HG02588 (cell line): ENCODE results near the gene ELFN1.

ENCODE experiments used
- ATAC-seq: cut with Tn5 transposase; IDR thresholded peaks from one replicate; pipeline ENCODE4 v1.9.1; 2021; ENCODE audit warnings: mild to moderate bottlenecking, moderate library complexity; ENCODE audit not compliant: unreplicated experiment

Gene ELFN1

GRCh38 chr7:1641661-1642260 is 28.3 kb upstream of the ELFN1 start:
- no peak for ATAC-seq

DNA sequence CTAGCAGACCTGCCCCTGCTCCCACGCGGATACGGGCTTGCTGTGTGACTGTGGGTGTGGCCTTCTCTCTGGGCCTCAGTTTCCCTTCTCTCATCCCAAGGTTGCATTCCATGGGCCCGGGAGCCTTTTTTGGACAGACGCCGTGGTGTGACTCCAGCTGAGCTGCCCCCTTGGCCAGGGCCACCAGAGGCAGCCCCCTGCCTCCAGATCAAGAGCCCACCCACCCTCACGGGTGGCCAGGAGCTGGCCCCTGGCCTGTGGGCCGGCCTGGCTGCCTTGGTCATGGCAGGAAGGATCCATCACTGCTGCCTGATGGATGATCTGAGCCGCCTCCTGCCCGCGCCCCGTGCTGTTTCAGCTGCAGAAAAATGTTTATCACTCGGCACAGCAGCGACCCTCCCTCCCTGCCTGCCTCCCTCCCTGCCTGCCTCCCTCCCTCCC is 27.8 kb upstream of the ELFN1 start:
- no peak for ATAC-seq

DNA sequence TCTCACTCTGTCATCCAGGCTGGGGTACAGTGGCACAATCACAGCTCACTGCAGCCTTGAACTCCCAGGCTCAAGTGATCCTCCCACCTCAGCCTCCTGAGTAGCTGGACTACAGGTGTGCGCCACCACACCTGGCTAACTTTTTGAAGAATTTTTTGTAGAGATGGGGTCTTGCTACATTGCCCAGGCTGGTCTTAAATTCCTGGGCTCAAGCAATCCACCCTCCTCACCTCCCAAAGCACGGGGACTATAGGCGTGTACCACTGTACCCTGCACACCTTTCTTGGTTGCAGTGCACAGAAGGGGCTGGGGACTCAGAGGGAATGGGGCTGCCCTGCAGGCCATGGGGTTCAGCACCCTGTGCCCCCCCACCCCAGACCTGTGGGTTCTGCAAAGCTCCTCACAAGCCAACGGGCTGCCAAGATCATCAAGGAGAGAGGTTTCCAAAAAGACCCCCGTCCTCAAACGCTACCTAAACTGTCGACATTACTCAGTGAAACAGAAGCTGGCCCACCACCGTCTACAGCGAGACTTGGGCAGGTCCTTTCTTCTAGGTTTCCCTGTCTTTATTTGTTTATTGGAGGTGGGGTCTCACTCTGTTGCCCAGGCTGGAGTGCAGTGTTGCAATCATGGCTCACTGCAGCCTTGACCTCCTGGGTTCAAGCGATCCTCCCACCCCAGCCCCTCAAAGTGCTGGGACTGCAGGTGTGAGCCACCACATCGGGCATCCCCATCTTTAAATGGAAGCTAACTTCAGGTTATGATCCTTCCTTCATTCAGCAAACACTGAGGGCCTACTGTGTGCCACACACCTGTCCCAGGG is 26.6 kb upstream of the ELFN1 start:
- no peak for ATAC-seq

GRCh38 chr7:1644341-1645070 is 25.6 kb upstream of the ELFN1 start:
- no peak for ATAC-seq

GRCh38 chr7:1645071-1645409 is 25.0 kb upstream of the ELFN1 start:
- no peak for ATAC-seq

DNA sequence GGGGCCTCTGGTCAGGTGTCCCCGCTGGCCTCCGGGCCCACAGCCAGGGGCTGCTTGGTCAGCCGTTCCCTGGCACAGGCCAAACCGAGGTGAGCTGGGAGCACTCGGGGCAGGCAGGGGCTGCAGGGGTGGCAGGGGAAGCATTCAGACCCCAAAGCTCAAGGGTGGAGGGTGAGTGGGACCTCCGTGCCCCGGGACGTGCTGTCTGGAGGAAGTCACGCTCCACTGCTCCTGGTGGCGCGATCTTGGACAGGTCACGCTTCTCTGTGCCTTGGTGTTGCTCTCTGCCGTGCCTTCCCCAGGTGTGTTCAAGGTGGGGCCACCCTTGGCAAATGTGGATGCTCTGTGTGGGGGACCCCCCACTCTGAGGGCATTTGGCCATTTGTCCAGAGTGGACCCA is 24.6 kb upstream of the ELFN1 start:
- no peak for ATAC-seq

GRCh38 chr7:1646391-1646790 is 23.7 kb upstream of the ELFN1 start:
- ATAC-seq, result no peak

DNA sequence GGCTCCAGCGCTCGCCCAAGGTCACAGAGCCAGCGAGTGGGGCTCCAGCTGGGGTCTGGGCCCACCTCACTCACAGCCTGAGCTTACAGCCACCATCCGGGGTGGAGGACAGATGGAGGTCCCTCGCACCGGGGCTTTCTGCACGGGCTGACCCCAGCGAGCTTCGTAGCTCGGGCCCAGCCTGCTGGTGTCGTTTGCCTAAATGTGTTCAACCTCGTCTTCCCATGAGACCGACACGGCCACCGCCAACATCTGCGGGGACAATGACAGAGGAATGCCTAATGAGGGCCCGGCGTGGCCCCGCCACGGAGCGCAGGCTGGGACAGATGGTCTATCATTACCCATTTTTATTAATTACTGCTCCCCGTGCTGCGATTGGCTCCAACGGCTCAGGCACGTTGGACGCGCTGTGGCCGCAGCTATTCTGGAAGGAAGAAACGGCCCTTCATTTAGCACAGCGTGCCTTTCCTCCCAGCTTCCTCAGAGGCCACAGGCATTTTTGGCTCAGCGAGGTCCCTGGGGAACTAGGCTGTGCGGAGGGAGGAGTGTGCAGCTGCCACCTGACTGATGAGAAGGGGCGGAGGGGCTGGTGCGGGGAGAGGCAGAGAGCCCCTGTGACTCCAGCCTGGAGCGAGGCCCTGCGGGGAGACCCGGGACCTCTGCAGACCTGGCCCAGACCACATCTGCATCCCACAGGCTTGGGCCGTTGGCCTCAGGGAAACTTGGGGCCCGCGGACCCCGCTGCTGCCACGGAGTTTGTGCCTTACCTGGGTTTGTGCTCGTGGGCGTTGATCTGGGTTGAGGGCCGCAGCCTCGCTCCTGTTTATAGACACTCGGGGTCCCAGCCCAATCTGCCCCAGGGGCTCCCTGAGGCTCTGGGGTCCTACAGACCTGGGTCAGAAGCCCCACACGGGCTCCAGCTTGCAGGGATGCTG is 22.9 kb upstream of the ELFN1 start:
- ATAC-seq, result no peak

- no peak for ATAC-seq
These were observed 22.0 kb upstream of the ELFN1 start for GRCh38 chr7:1647961-1648672.

DNA sequence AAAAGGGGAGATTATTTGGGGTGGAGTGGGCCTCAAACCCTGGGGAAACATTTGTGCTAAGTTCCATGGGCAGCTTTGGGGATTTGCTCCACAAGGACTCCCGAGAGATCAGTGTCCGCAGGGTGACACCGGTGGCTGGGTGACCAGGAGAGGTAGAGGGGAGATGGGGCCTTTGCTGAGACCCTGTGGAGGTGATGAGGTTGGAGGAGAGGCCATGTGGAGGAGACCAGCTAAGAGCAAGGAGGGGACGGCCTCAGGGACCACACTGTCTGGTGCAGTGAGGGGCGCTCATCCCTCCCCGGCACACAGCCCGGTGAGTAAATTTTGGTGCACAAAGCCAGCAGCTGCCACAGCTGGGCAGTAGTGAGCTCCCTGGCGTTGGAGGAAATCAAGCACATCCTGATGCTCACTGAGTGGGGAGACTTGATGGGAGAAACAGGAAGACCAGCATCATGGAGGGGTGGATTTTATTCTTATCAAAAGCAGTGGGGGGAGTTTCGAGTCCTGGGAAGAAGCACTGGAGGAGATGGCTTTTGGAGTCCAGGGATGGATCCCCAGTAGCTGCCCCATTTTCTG is 20.2 kb upstream of the ELFN1 start:
- no peak for ATAC-seq

GRCh38 chr7:1650363-1651030 is 19.6 kb upstream of the ELFN1 start:
- ATAC-seq, result no peak

- ATAC-seq, result no peak
These were observed 19.0 kb upstream of the ELFN1 start for GRCh38 chr7:1651031-1651446.

GRCh38 chr7:1651891-1652290 is 18.2 kb upstream of the ELFN1 start:
- ATAC-seq, result no peak

DNA sequence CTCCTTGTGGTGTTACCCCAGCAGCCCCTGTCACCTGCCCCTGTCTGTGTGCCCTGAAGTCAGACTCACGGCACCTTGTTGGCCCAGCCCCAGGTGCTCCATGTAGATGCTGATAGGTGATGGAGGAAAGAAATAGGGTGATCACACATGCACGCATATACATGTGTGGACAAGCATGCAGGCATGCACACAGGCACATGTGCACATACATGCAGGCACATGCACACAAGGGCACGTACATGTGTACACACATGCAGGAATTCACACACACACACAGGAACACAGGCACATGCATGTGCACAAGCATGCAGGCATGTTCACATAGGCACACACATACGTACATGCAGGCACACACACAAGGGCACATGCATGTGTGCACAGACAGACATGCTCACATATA is 16.6 kb upstream of the ELFN1 start:
- no peak for ATAC-seq

GRCh38 chr7:1654111-1654510 is 16.0 kb upstream of the ELFN1 start:
- ATAC-seq, result no peak

GRCh38 chr7:1654738-1655475 is 15.2 kb upstream of the ELFN1 start:
- no peak for ATAC-seq

GRCh38 chr7:1659696-1660095 is 10.4 kb upstream of the ELFN1 start:
- ATAC-seq, result no peak

DNA sequence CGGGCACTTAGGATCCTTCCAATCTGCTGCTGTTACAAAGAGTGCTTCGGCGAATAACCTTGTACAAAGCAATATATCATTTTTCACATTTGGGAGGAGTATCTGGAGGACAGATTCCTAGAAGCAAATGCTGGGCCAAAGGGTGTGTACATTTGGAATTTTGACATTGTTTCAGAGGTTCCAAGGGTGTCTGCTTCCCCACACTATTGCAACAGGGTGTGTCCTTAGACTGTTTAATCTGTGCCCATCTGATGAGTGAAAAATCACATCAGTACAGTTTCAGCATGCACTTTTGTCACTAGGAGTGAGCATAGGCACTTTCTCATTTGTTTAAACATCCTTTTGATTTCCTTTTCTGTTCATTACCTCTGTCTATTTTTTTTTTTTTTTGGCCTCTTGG is 8.6 kb upstream of the ELFN1 start:
- no peak for ATAC-seq

- no peak for ATAC-seq
These were observed 8.0 kb upstream of the ELFN1 start for GRCh38 chr7:1662101-1662500.
